Cardiac fibroblast (primary cell): ENCODE measurements around the gene GKN2.
A peak's percentile ranks its signal among the peaks of the same experiment; 100 is the strongest.
"Not testable (repeated sequence)": the region's sequence is repeated elsewhere in the genome, so short reads cannot be mapped to it uniquely, and the experiment has no call there.

ENCODE experiments used
- DNase-seq, 2 donors: peaks; one replicate each; pipeline versions ENCODE4 v3.0.0 to v3.0.0-alpha.2; 2010; ENCODE audit warnings: low read depth in 2 of 2
- H3K4me3 ChIP-seq, 2 donors: replicated peaks in 1 of 2; 1 replicate in 1 of 2; 2 replicates in 1 of 2; pipeline ENCODE4 v1.5.1; 2011; ENCODE audit warnings: low read depth in 2 of 2, low read length in 2 of 2, mild to moderate bottlenecking in 2 of 2, moderate library complexity in 1 of 2
- TF ChIP-seq, protein P1 (sequence below): IDR thresholded peaks from one replicate; pipeline ENCODE4 v1.5.1; 2011; ENCODE audit warnings: low read depth, mild to moderate bottlenecking, low read length, inconsistent platforms

GKN2 gene

DNA sequence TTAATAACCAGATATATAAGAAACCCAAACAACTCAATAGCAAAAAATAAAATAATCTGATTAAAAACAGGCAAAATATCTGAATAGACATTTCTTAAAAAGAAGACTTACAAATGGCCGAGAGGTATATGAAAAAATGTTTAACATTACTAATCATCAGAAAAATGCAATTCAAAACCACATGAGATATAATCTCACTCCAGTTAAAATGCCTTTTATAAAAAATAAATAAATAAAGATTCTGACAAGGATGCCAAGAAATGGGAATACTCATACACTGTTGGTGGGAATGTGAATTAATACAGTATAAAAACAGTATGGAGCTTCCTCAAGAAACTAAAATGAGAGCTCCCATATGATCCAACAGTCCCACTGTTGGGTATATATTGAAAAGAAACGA lies 47.6 kb downstream of the GKN2 start:
- DNase-seq: no peak
- TF ChIP-seq, protein P1, sequence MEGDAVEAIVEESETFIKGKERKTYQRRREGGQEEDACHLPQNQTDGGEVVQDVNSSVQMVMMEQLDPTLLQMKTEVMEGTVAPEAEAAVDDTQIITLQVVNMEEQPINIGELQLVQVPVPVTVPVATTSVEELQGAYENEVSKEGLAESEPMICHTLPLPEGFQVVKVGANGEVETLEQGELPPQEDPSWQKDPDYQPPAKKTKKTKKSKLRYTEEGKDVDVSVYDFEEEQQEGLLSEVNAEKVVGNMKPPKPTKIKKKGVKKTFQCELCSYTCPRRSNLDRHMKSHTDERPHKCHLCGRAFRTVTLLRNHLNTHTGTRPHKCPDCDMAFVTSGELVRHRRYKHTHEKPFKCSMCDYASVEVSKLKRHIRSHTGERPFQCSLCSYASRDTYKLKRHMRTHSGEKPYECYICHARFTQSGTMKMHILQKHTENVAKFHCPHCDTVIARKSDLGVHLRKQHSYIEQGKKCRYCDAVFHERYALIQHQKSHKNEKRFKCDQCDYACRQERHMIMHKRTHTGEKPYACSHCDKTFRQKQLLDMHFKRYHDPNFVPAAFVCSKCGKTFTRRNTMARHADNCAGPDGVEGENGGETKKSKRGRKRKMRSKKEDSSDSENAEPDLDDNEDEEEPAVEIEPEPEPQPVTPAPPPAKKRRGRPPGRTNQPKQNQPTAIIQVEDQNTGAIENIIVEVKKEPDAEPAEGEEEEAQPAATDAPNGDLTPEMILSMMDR: no peak
- H3K4me3 ChIP-seq: no peak overlapping the region

DNA sequence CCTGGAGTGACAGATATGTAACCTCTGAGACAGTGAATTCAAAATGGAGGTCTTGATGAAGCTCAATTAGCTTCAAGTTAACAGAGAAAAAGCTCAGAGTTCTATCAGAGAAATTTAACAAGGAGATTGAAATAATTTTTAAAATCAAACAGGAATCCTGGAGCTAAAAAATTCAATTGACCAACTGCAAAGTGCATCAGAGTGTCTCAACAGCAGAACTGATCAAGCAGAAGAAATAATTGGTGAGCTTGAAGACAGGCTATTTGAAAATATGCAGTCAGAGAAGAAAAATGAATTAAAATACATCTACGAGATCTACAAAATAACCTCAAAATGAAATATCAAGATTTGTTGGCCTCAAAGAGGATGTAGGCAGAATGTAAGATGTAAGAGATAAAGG lies 51.1 kb downstream of the GKN2 start:
- TF ChIP-seq, protein P1: no peak
- H3K4me3 ChIP-seq: no peak overlapping the region
- DNase-seq: no peak

DNA sequence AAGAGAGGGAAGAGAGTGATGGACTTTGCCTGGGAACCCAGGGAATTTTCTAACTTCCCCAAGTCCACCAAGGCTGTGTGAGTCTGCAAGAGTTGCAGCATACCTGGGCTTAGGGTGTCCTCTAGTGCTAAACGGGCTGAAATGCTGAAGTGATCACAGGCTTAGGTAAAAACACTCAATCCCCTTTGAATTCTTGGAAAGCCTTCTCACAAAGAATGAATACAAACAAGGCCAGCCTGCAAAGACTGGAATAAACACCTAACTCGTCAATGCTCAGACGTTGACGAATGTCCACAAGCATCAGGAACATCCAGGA lies 51.5 kb downstream of the GKN2 start:
- TF ChIP-seq, protein P1: peak; percentile 8
- DNase-seq: peak; percentile 49 to 52
- H3K4me3 ChIP-seq: no peak overlapping the region

DNA sequence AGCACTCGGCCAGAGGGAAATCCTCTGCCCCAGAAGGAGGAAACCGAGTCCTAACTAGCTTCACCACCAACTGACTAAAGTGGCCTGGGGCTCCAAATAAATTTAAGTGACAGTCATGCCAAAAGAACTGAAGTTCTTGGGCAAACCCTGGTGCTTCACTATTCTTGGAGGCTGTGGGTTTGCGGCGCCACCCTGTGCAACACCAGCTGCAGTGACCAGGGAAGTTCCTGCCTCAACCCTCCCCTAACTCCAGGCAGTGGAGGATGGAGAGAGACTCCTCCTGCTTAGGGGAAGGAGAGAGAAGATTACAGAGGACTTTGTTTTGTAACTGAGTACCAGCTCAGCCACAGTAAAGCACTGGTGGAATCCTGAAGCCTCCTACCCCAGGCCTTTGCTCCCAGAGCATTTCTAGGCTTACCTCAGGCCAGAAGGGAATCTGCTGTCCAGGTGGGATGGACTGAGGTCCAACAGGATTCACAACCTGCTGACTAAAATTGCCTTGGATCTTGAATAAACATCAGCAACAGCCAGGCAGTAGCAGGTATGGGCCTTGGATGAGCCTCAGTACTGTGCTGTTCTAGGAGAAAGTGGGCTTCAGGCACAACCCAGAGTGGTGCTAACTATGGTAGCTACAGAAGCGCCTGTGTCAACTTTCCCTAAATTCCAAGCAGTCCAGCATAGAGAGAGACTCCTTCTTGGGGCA lies 52.0 kb downstream of the GKN2 start:
- TF ChIP-seq, protein P1: no peak
- H3K4me3 ChIP-seq: no peak overlapping the region
- no peak for DNase-seq

DNA sequence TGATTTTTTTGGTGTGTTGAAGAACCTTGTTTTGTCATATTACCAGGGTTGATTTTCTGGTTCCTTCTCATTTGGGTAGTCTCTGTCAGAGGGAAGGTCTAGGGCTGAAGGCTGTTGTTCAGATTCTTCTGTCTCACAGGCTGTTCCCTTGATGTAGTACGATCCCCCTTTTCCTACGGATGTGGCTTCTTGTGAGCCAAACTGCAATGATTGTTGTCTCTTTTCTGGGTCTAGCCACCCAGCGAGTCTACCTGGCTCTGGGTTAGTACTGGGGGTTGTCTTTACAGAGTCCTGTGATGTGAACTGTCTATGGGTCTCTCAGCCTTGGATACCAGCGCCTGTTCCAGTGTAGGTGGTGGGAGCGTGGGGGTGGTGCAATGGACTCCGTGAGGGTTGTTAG lies 56.7 kb downstream of the GKN2 start:
- DNase-seq, H3K4me3 ChIP-seq: not testable (repeated sequence)
